GM12878 (cell line): Measurements from ENCODE around the gene REPS2. TPM values are rescaled to one million over a fixed set of nuclear protein-coding genes. Genes with fewer than 3 reads are reported as not detected.

Source experiments
- ATAC-seq: fragments of 200-7000 bp; cut with Tn5 transposase; 3 replicates; pipeline ENCODE4 v1.9.1; 2020; ENCODE audit warnings: mild to moderate bottlenecking, moderate library complexity
- BruUV-seq: library from RNA; stranded (reverse); fragments of 400-500 nt; replicated peaks from 2 replicates; lab custom pipeline; 2021; lab: Mats Ljungman, UMichigan
- CTCF ChIA-PET: fragments of 300-600 bp; sonication (Branson Sonifier 250); formaldehyde crosslinking; extraction: SDS; loops from one replicate; lab custom pipeline; 2021; ENCODE audit warnings: inconsistent platforms; lab: Yijun Ruan, JAX
- POLR2A ChIA-PET: fragments of 350-600 bp; formaldehyde crosslinking; extraction: SDS; loops from one replicate; lab custom pipeline; 2021; ENCODE audit warnings: inconsistent platforms; lab: Charles Lee
- RAD21 ChIA-PET: fragments of 300-600 bp; sonication (Branson Sonifier 250); formaldehyde crosslinking; loops from one replicate; lab custom pipeline; 2023; ENCODE audit warnings: antibody characterized with exemption; ENCODE audit not compliant: unreplicated experiment; lab: Charles Lee
- SMC1A ChIA-PET: fragments of 300-600 bp; sonication (Branson Sonifier 250); formaldehyde crosslinking; loops from one replicate; lab custom pipeline; 2023; ENCODE audit not compliant: unreplicated experiment, uncharacterized antibody; lab: Charles Lee
- DNase-seq: peaks from one replicate; pipeline ENCODE4 v3.0.0-alpha.2; 2011; ENCODE audit warnings: low read depth, low spot score
- FAIRE-seq: peaks from 3 replicates; lab custom pipeline; 2011; peaks lifted over from hg19 to GRCh38; lab: Jason Lieb, UNC
- H2AFZ ChIP-seq: 2 replicates; pipeline ENCODE4 v1.6.0; 2011; ENCODE audit warnings: low read depth, low read length, control low read depth; ENCODE audit not compliant: control insufficient read depth
- H3K27ac ChIP-seq: 2 replicates; pipeline ENCODE4 v1.5.1; 2011; ENCODE audit warnings: control low read depth; ENCODE audit not compliant: control insufficient read depth, insufficient read depth
- H3K27me3 ChIP-seq, 2 experiments: replicated peaks in 1 of 2; 2 replicates each; pipeline versions ENCODE4 v1.6.0 to v1.6.1; 2011; ENCODE audit warnings: low read length in 1 of 2; ENCODE audit not compliant: control insufficient read depth in 2 of 2, insufficient read depth in 2 of 2
- H3K36me3 ChIP-seq, 2 experiments: 2 replicates each; pipeline ENCODE4 v1.5.1; 2011; ENCODE audit warnings: low read length in 1 of 2; ENCODE audit not compliant: control insufficient read depth in 2 of 2, insufficient read depth in 2 of 2
- H3K4me1 ChIP-seq: 2 replicates; pipeline ENCODE4 v1.6.1; 2011; ENCODE audit warnings: mild to moderate bottlenecking, low read length, moderate library complexity, mixed read lengths; ENCODE audit not compliant: control insufficient read depth, insufficient read depth
- H3K4me2 ChIP-seq: 2 replicates; pipeline ENCODE4 v1.6.0; 2011; ENCODE audit warnings: control low read depth; ENCODE audit not compliant: control insufficient read depth, insufficient read depth
- H3K4me3 ChIP-seq: fragments of 200-600 bp; sonication (generic); 2 replicates; pipeline ENCODE4 v1.5.1; 2016
- H3K79me2 ChIP-seq: 2 replicates; pipeline ENCODE4 v1.6.0; 2011; ENCODE audit warnings: low read length; ENCODE audit not compliant: control insufficient read depth, insufficient read depth
- H3K9ac ChIP-seq: 2 replicates; pipeline ENCODE4 v1.8.0; 2011; ENCODE audit warnings: low read length, control low read depth, mixed read lengths; ENCODE audit not compliant: control insufficient read depth, insufficient read depth
- H3K9me3 ChIP-seq: replicated peaks from 3 replicates; pipeline ENCODE4 v1.5.1; 2011; ENCODE audit warnings: mild to moderate bottlenecking, low read length; ENCODE audit not compliant: control insufficient read depth, insufficient read depth
- H4K20me1 ChIP-seq: 2 replicates; pipeline ENCODE4 v1.6.0; 2011; ENCODE audit not compliant: control insufficient read depth, insufficient read depth
- ASH2L ChIP-seq: fragments of 300-600, 200-600 bp; sonication (generic); IDR thresholded peaks from 2 replicates; pipeline ENCODE4 v1.6.1; 2017; ENCODE audit warnings: low read depth, mild to moderate bottlenecking, borderline replicate concordance
- BCLAF1 ChIP-seq: fragments of 450-650 bp; IDR thresholded peaks from 2 replicates; pipeline ENCODE4 v1.6.1; 2017; ENCODE audit warnings: antibody characterized with exemption, mild to moderate bottlenecking, moderate library complexity
- BRCA1 ChIP-seq: IDR thresholded peaks from 2 replicates; pipeline ENCODE4 v1.6.1; 2011; ENCODE audit warnings: low read depth, low read length, improper control_type of control experiment
- CTCF ChIP-seq, 3 experiments: IDR thresholded peaks in 2 of 3; conservative IDR thresholded peaks in 1 of 3; 2 replicates each; pipeline ENCODE4 v1.5.1; 2011; ENCODE audit warnings: low read depth in 3 of 3, low read length in 3 of 3, mild to moderate bottlenecking in 3 of 3, control low read depth in 2 of 3, moderate library complexity in 2 of 3, inconsistent platforms in 1 of 3, mixed read lengths in 1 of 3; ENCODE audit not compliant: control insufficient read depth in 2 of 3, insufficient read depth in 1 of 3; ENCODE audit errors: extremely low read depth in 1 of 3
- ESRRA ChIP-seq: IDR thresholded peaks from 2 replicates; pipeline ENCODE4 v1.6.1; 2012; ENCODE audit warnings: mild to moderate bottlenecking, low read length, improper control_type of control experiment
- EZH2 ChIP-seq: IDR thresholded peaks from 2 replicates; pipeline ENCODE4 v1.6.1; 2012; ENCODE audit warnings: low read depth, mild to moderate bottlenecking, control low read depth, inconsistent platforms, low read length, borderline replicate concordance; ENCODE audit not compliant: control insufficient read depth
- GATAD2B ChIP-seq: fragments of 450-650 bp; conservative IDR thresholded peaks from 2 replicates; pipeline ENCODE4 v1.6.1; 2017; ENCODE audit warnings: low read depth, mild to moderate bottlenecking, moderate library complexity
- KDM1A ChIP-seq: fragments of 200-600 bp; sonication (generic); IDR thresholded peaks from 2 replicates; pipeline ENCODE4 v1.6.1; 2016; ENCODE audit warnings: borderline replicate concordance
- MTA3 ChIP-seq: IDR thresholded peaks from 2 replicates; pipeline ENCODE4 v1.6.1; 2012; ENCODE audit warnings: low read length, inconsistent platforms, borderline replicate concordance
- MXI1 ChIP-seq: fragments of 150-350 bp; IDR thresholded peaks from 2 replicates; pipeline ENCODE4 v1.6.1; 2011; ENCODE audit warnings: low read depth, mild to moderate bottlenecking, inconsistent platforms, low read length, improper control_type of control experiment
- NBN ChIP-seq: fragments of 450-650 bp; IDR thresholded peaks from 2 replicates; pipeline ENCODE4 v1.6.1; 2016
- NRF1 ChIP-seq: conservative IDR thresholded peaks from 2 replicates; pipeline ENCODE4 v1.6.1; 2011; ENCODE audit warnings: mild to moderate bottlenecking, low read depth, low read length, improper control_type of control experiment
- PML ChIP-seq: IDR thresholded peaks from 2 replicates; pipeline ENCODE4 v1.6.1; 2012; ENCODE audit warnings: low read length, inconsistent platforms
- RAD21 ChIP-seq: IDR thresholded peaks from 2 replicates; pipeline ENCODE4 v1.6.1; 2011; ENCODE audit warnings: mild to moderate bottlenecking, low read depth, low read length, moderate library complexity; ENCODE audit not compliant: insufficient read depth
- RELA ChIP-seq: fragments of 450-650 bp; IDR thresholded peaks from 2 replicates; pipeline ENCODE4 v1.8.0; 2014; ENCODE audit warnings: borderline replicate concordance; ENCODE audit not compliant: partially characterized antibody
- SMAD1 ChIP-seq: fragments of 450-650 bp; IDR thresholded peaks from 2 replicates; pipeline ENCODE4 v1.6.1; 2018; ENCODE audit warnings: mild to moderate bottlenecking, low read depth; ENCODE audit not compliant: partially characterized antibody
- SMAD5 ChIP-seq: IDR thresholded peaks from 2 replicates; pipeline ENCODE4 v1.6.1; 2016; ENCODE audit warnings: antibody characterized with exemption, low read depth
- SREBF2 ChIP-seq: IDR thresholded peaks from 2 replicates; pipeline ENCODE4 v1.6.1; 2012; ENCODE audit warnings: mild to moderate bottlenecking, low read length
- TARDBP ChIP-seq: IDR thresholded peaks from 2 replicates; pipeline ENCODE4 v1.6.1; 2016; ENCODE audit warnings: borderline replicate concordance
- ZNF217 ChIP-seq: fragments of 450-650 bp; IDR thresholded peaks from 2 replicates; pipeline ENCODE4 v1.6.1; 2017; ENCODE audit warnings: antibody characterized with exemption, mild to moderate bottlenecking
- WGBS: methylation state at CpG from one replicate; pipeline ENCODE4 v1.1.6; 2016; ENCODE audit warnings: low lambda C conversion rate; ENCODE audit not compliant: insufficient replicate concordance, insufficient coverage; ENCODE audit errors: missing lambda C conversion rate; 5-methylcytosine and 5-hydroxymethylcytosine counted together
- in situ Hi-C: fragments of 300-500 bp; cut with MboI; formaldehyde crosslinking; loops from 9 replicates; pipeline ENCODE4 v1.14.3; 2018; ENCODE audit warnings: mixed read lengths
- intact Hi-C: fragments of 100-400 bp; cut with micrococcal nuclease; formaldehyde crosslinking; loops from one replicate; pipeline ENCODE4 v1.14.2; 2022; ENCODE audit not compliant: unreplicated experiment
- polyA plus RNA-seq, 11 experiments: library from polyadenylated mRNA; depleted of rRNA in 4 of 11; unstranded in 6 of 11; stranded (reverse) in 5 of 11; fragments of >200 nt; fragmentation: Nextera tagmentation in 4 of 11; fragmentation: Illumina TruSeq in 1 of 11; extraction: Ambion mirVana in 4 of 11; extraction: Trizol in 1 of 11; gene quantifications; 1 replicate in 1 of 11; 2 replicates in 10 of 11; pipeline versions ENCODE4 v1.2.1 to v1.2.3, GENCODE V29; 2011 to 2016; ENCODE audit warnings: inconsistent platforms in 2 of 11, missing spikeins in 2 of 11, low read depth in 1 of 11
- total RNA-seq, 4 experiments: library from RNA; depleted of rRNA in 3 of 4; stranded (reverse); fragments of >200 nt in 3 of 4; fragmentation: Illumina TruSeq in 1 of 4; extraction: Trizol in 1 of 4; gene quantifications; 2 replicates each; pipeline versions ENCODE4 v1.2.1 to v1.2.3, GENCODE V29; 2013 to 2021

The REPS2 gene
- total and polyA plus RNA-seq, 10 of the 15 experiments (the other 5 are each of a cell fraction or from before 2014, with no cell fraction given), result 2.1 to 6.8 (median 3.9) TPM

GRCh38 chrX:16983051-16983450 is 36.6 kb downstream of the REPS2 start:
- no peaks in the 10 kb centered on the region for H3K79me2 ChIP-seq
- ChIA-PET SMC1A (no interaction called here), CTCF (no interaction called here), POLR2A (no interaction called here), RAD21 (no interaction called here)
- H3K9ac ChIP-seq, result no peak overlapping the region
- H3K36me3 ChIP-seq, result no peaks in the 10 kb centered on the region
- H3K27ac ChIP-seq, result no peak overlapping the region
- DNase-seq (no peak), ATAC-seq (no peak), FAIRE-seq (no peak)
- no TSS peak for BruUV-seq
- H4K20me1 ChIP-seq, result no peaks in the 10 kb centered on the region; the same call in none of the 2 replicates
- H3K4me1 ChIP-seq, result no peaks in the 10 kb centered on the region
- H2AFZ ChIP-seq, result no peak overlapping the region
- TF ChIP-seq TARDBP (no peak), KDM1A (no peak), ZNF217 (no peak), EZH2 (no peak), NRF1 (no peak), BCLAF1 (no peak), ESRRA (no peak), PML (no peak), SREBF2 (no peak), BRCA1 (no peak), RELA (no peak), MXI1 (no peak), MTA3 (no peak), GATAD2B (no peak), RAD21 (no peak), SMAD5 (no peak), ASH2L (no peak), NBN (no peak), CTCF (IDR thresholded peaks at IDR 0.05 in 2 of 3, conservative IDR thresholded peaks at IDR 0.05 in 1 of 3; ENCODE audit: control insufficient read depth in 2 of 3, extremely low read depth in 1 of 3, insufficient read depth in 1 of 3, low read depth in 3 of 3, low read length in 3 of 3) (no peak), SMAD1 (no peak)
- H3K9me3 ChIP-seq, result no peaks in the 10 kb centered on the region; the same call in 2 of the 3 replicates
- H3K4me3 ChIP-seq, result no peak overlapping the region
- intact Hi-C loops (no loop called here), in situ Hi-C loops (no loop called here)
- WGBS, result 5% methylated on average over 1 of the region's 1 CpG
- no peak overlapping the region for H3K4me2 ChIP-seq
- H3K27me3 ChIP-seq, result no peaks in the 10 kb centered on the region; a peak in 1 of 4 replicates
